Medulla oblongata (tissue), 1 donor: Measurements from ENCODE around the gene MDP1.
"Not testable (repeated sequence)": the region's sequence is repeated elsewhere in the genome, so short reads cannot be mapped to it uniquely, and the experiment has no call there.

Experiments
- DNase-seq: peaks from one replicate; pipeline ENCODE4 v3.0.0-alpha.2; 2015; ENCODE audit errors: extremely low spot score

The MDP1 gene

GRCh38 chr14:24231263-24232120, 15.6 kb upstream of the MDP1 start:
- no peak for DNase-seq

GRCh38 chr14:24228902-24229301, 13.0 kb upstream of the MDP1 start:
- DNase-seq: no peak

- no peak for DNase-seq
Measured at GRCh38 chr14:24226473-24226872, 10.6 kb upstream of the MDP1 start.

- no peak for DNase-seq
Measured at GRCh38 chr14:24224618-24225071, 8.8 kb upstream of the MDP1 start.

- not testable (repeated sequence) for DNase-seq
Measured at GRCh38 chr14:24222987-24223386, 7.1 kb upstream of the MDP1 start.

GRCh38 chr14:24219521-24219920, 3.7 kb upstream of the MDP1 start:
- DNase-seq: no peak

- DNase-seq: no peak
Measured at GRCh38 chr14:24219080-24219479, 3.2 kb upstream of the MDP1 start.

GRCh38 chr14:24216876-24217275, 1.0 kb upstream of the MDP1 start:
- not testable (repeated sequence) for DNase-seq

- no peak for DNase-seq
Measured at GRCh38 chr14:24216345-24216699, 456 bp upstream of the MDP1 start.

- no peak for DNase-seq
Measured at GRCh38 chr14:24213866-24214662, 1.8 kb downstream of the MDP1 start.

GRCh38 chr14:24212924-24213865, 2.7 kb downstream of the MDP1 start, which contains the start of gene CHMP4A:
Gene CHMP4A, minus strand, starts transcription at chr14:24213488. Its CDS starts 49 bp downstream, at chr14:24213439.
- peak; percentile 95 for DNase-seq

GRCh38 chr14:24211311-24211710, 4.6 kb downstream of the MDP1 start:
- DNase-seq: no peak

- DNase-seq: no peak
Measured at GRCh38 chr14:24207625-24208024, 8.2 kb downstream of the MDP1 start.

- no peak for DNase-seq
Measured at GRCh38 chr14:24207104-24207551, 8.7 kb downstream of the MDP1 start.

- DNase-seq: no peak
Measured at GRCh38 chr14:24206260-24207103, 9.4 kb downstream of the MDP1 start.

- DNase-seq: no peak
Measured at GRCh38 chr14:24204163-24205146, 11.4 kb downstream of the MDP1 start.

GRCh38 chr14:24203249-24203886, 12.5 kb downstream of the MDP1 start:
- DNase-seq: not testable (repeated sequence)

- DNase-seq: not testable (repeated sequence)
Measured at GRCh38 chr14:24202538-24202937, 13.3 kb downstream of the MDP1 start.
